H1 (cell line): ENCODE data around the gene CRADD. TPM values are rescaled to one million over a fixed set of nuclear protein-coding genes. Genes with fewer than 3 reads are reported as not detected.

Experiments used
- CTCF ChIA-PET: fragments of 300-600 bp; sonication (Branson Sonifier 250); formaldehyde crosslinking; loops from one replicate; lab custom pipeline; 2021; ENCODE audit not compliant: partially characterized antibody; lab: Charles Lee
- POLR2A ChIA-PET: fragments of 300-600 bp; sonication (Branson Sonifier 250); formaldehyde crosslinking; loops from one replicate; lab custom pipeline; 2021; ENCODE audit warnings: inconsistent platforms; ENCODE audit not compliant: partially characterized antibody; lab: Charles Lee
- DNase-seq, 2 experiments: peaks; one replicate each; pipeline versions ENCODE4 v3.0.0 to v3.0.0-alpha.2; 2010 to 2022; ENCODE audit warnings: low spot score in 2 of 2, low read depth in 1 of 2, mixed read lengths in 1 of 2
- FAIRE-seq: peaks from 2 replicates; lab custom pipeline; 2011; peaks lifted over from hg19 to GRCh38; lab: Jason Lieb, UNC
- H2AFZ ChIP-seq: 2 replicates; pipeline ENCODE4 v1.8.1; 2012; ENCODE audit warnings: low read length, inconsistent platforms
- H2AK5ac ChIP-seq: 2 replicates; pipeline ENCODE4 v1.6.1; 2013; ENCODE audit warnings: low read depth, low read length
- H2BK120ac ChIP-seq: replicated peaks from 2 replicates; pipeline ENCODE3; 2013; ENCODE audit warnings: low read depth, low read length, inconsistent platforms
- H2BK12ac ChIP-seq: 2 replicates; pipeline ENCODE4 v1.6.1; 2013; ENCODE audit warnings: low read depth, low read length
- H2BK15ac ChIP-seq: 2 replicates; pipeline ENCODE4 v1.6.1; 2013; ENCODE audit warnings: low read length
- H2BK20ac ChIP-seq: 2 replicates; pipeline ENCODE4 v1.6.1; 2013; ENCODE audit warnings: low read length
- H2BK5ac ChIP-seq: 2 replicates; pipeline ENCODE4 v1.6.1; 2013; ENCODE audit warnings: low read depth, low read length
- H3K14ac ChIP-seq: 2 replicates; pipeline ENCODE4 v1.6.1; 2013; ENCODE audit warnings: inconsistent platforms; ENCODE audit not compliant: insufficient read length
- H3K18ac ChIP-seq: 2 replicates; pipeline ENCODE4 v1.6.1; 2013; ENCODE audit warnings: low read length; ENCODE audit errors: extremely low read depth
- H3K23ac ChIP-seq: 2 replicates; pipeline ENCODE4 v1.6.1; 2013; ENCODE audit warnings: inconsistent platforms; ENCODE audit not compliant: insufficient read length
- H3K23me2 ChIP-seq: 2 replicates; pipeline ENCODE4 v1.6.1; 2013; ENCODE audit warnings: low read depth, low read length
- H3K27ac ChIP-seq: 2 replicates; pipeline ENCODE4 v1.6.1; 2011; ENCODE audit warnings: low read depth, low read length, inconsistent platforms
- H3K27me3 ChIP-seq, 4 experiments: replicated peaks in 1 of 4; 1 replicate in 1 of 4; 2 replicates in 3 of 4; pipeline versions ENCODE4 v1.6.1 to v1.8.1; 2011 to 2013; ENCODE audit warnings: low read length in 3 of 4, mild to moderate bottlenecking in 3 of 4, inconsistent platforms in 2 of 4, mixed read lengths in 2 of 4, moderate library complexity in 1 of 4; ENCODE audit not compliant: control insufficient read depth in 3 of 4, insufficient read depth in 3 of 4; ENCODE audit errors: extremely low read depth in 1 of 4
- H3K36me3 ChIP-seq, 4 experiments: 2 replicates each; pipeline versions ENCODE4 v1.6.1 to v1.8.1; 2011 to 2013; ENCODE audit warnings: mild to moderate bottlenecking in 4 of 4, low read length in 3 of 4, moderate library complexity in 2 of 4, control low read depth in 1 of 4, inconsistent platforms in 1 of 4; ENCODE audit not compliant: insufficient read depth in 4 of 4, control insufficient read depth in 2 of 4
- H3K4ac ChIP-seq: replicated peaks from 2 replicates; pipeline ENCODE3; 2013; ENCODE audit warnings: low read length, low read depth, mixed read lengths, inconsistent platforms; ENCODE audit not compliant: insufficient read length
- H3K4me1 ChIP-seq, 4 experiments: replicated peaks in 1 of 4; 1 replicate in 1 of 4; 2 replicates in 3 of 4; pipeline versions ENCODE4 v1.6.1 to v1.8.1; 2011 to 2013; ENCODE audit warnings: low read length in 3 of 4, inconsistent platforms in 2 of 4, mixed read lengths in 1 of 4; ENCODE audit not compliant: insufficient read depth in 4 of 4, control insufficient read depth in 3 of 4
- H3K4me2 ChIP-seq, 2 experiments: 2 replicates each; pipeline versions ENCODE4 v1.6.1 to v1.8.1; 2011 to 2013; ENCODE audit warnings: low read depth in 2 of 2, low read length in 2 of 2, control low read depth in 1 of 2, inconsistent platforms in 1 of 2, mild to moderate bottlenecking in 1 of 2; ENCODE audit not compliant: insufficient read depth in 1 of 2
- H3K4me3 ChIP-seq, 4 experiments: fragments of 200-600, 300-600 bp in 1 of 4; sonication (generic), shearing (Covaris generic), sonication (Bioruptor Twin) in 1 of 4; 2 replicates each; pipeline versions ENCODE4 v1.5.1 to v1.8.1; 2011 to 2016; ENCODE audit warnings: low read length in 4 of 4, low read depth in 3 of 4, control low read depth in 2 of 4, inconsistent platforms in 2 of 4, mild to moderate bottlenecking in 2 of 4, mixed read lengths in 1 of 4, moderate library complexity in 1 of 4; ENCODE audit not compliant: insufficient read depth in 2 of 4; ENCODE audit errors: extremely low read depth in 1 of 4
- H3K56ac ChIP-seq: replicated peaks from 2 replicates; pipeline ENCODE3; 2013; ENCODE audit warnings: low read depth, mild to moderate bottlenecking, mixed read lengths, low read length, inconsistent platforms; ENCODE audit not compliant: insufficient read length
- H3K79me1 ChIP-seq: 2 replicates; pipeline ENCODE4 v1.6.1; 2013; ENCODE audit warnings: low read depth, low read length, control low read depth
- H3K79me2 ChIP-seq, 2 experiments: 2 replicates each; pipeline versions ENCODE4 v1.6.1 to v1.8.1; 2012 to 2013; ENCODE audit warnings: low read length in 2 of 2, mild to moderate bottlenecking in 2 of 2, inconsistent platforms in 1 of 2; ENCODE audit not compliant: insufficient read depth in 2 of 2, control insufficient read depth in 1 of 2
- H3K9ac ChIP-seq, 4 experiments: replicated peaks in 1 of 4; 1 replicate in 1 of 4; 2 replicates in 3 of 4; pipeline versions ENCODE4 v1.6.1 to v1.8.1; 2011 to 2013; ENCODE audit warnings: low read depth in 3 of 4, low read length in 3 of 4, control low read depth in 2 of 4, mild to moderate bottlenecking in 2 of 4, moderate library complexity in 2 of 4, inconsistent platforms in 1 of 4; ENCODE audit errors: extremely low read depth in 1 of 4
- H3K9me3 ChIP-seq, 2 experiments: 2 replicates each; pipeline versions ENCODE4 v1.6.1 to v1.8.1; 2012 to 2013; ENCODE audit warnings: mild to moderate bottlenecking in 2 of 2, moderate library complexity in 2 of 2, control low read depth in 1 of 2, inconsistent platforms in 1 of 2, low read depth in 1 of 2, low read length in 1 of 2, mixed read lengths in 1 of 2; ENCODE audit not compliant: insufficient read depth in 2 of 2
- H4K20me1 ChIP-seq, 2 experiments: replicated peaks in 1 of 2; 2 replicates each; pipeline versions ENCODE3 to v1.8.1; 2011 to 2013; ENCODE audit warnings: inconsistent platforms in 2 of 2, low read length in 2 of 2, mild to moderate bottlenecking in 1 of 2; ENCODE audit not compliant: insufficient read depth in 2 of 2, control insufficient read depth in 1 of 2
- H4K5ac ChIP-seq: 2 replicates; pipeline ENCODE4 v1.6.1; 2013; ENCODE audit warnings: low read length, low read depth, mixed read lengths, inconsistent platforms; ENCODE audit not compliant: insufficient read length
- H4K8ac ChIP-seq: 2 replicates; pipeline ENCODE4 v1.8.0; 2013; ENCODE audit warnings: mild to moderate bottlenecking, moderate library complexity, low read length, inconsistent platforms; ENCODE audit not compliant: insufficient read depth; ENCODE audit errors: extremely low read depth
- H4K91ac ChIP-seq: replicated peaks from 2 replicates; pipeline ENCODE3; 2013; ENCODE audit warnings: low read length, mixed read lengths, inconsistent platforms; ENCODE audit not compliant: insufficient read length
- ASH2L ChIP-seq: fragments of 200-600, 300-600 bp; sonication (generic); IDR thresholded peaks from one replicate; pipeline ENCODE4 v1.7.1; 2017; ENCODE audit warnings: low read length
- CBX5 ChIP-seq: fragments of 300-800, 300-1000 bp; sonication (generic); IDR thresholded peaks from 2 replicates; pipeline ENCODE4 v1.7.1; 2016; ENCODE audit warnings: antibody characterized with exemption, low read length, low read depth
- CBX8 ChIP-seq: fragments of 300-800, 300-1000 bp; sonication (generic); IDR thresholded peaks from 2 replicates; pipeline ENCODE4 v1.7.1; 2016; ENCODE audit warnings: low read depth, low read length, borderline replicate concordance
- CEBPB ChIP-seq: IDR thresholded peaks from 2 replicates; pipeline ENCODE4 v1.6.1; 2012; ENCODE audit warnings: low read depth, low read length
- E2F6 ChIP-seq: IDR thresholded peaks from 2 replicates; pipeline ENCODE4 v1.6.1; 2012; ENCODE audit warnings: inconsistent platforms
- GTF2F1 ChIP-seq: IDR thresholded peaks from 2 replicates; pipeline ENCODE4 v1.6.1; 2012; ENCODE audit warnings: low read depth, low read length, improper control_type of control experiment, borderline replicate concordance
- JUN ChIP-seq: IDR thresholded peaks from 2 replicates; pipeline ENCODE4 v1.6.1; 2011; ENCODE audit warnings: low read depth, mild to moderate bottlenecking, improper control_type of control experiment, low read length
- NRF1 ChIP-seq: IDR thresholded peaks from 2 replicates; pipeline ENCODE4 v1.6.1; 2011; ENCODE audit warnings: mild to moderate bottlenecking, low read depth, low read length, improper control_type of control experiment
- POLR2A ChIP-seq, 2 experiments: IDR thresholded peaks; 1 replicate in 1 of 2; 2 replicates in 1 of 2; pipeline ENCODE4 v1.6.1; 2011; ENCODE audit warnings: low read depth in 2 of 2, low read length in 2 of 2, mild to moderate bottlenecking in 2 of 2; ENCODE audit errors: control extremely low read depth in 1 of 2
- SIN3A ChIP-seq, 2 experiments: IDR thresholded peaks in 1 of 2; conservative IDR thresholded peaks in 1 of 2; 2 replicates each; pipeline ENCODE4 v1.6.1; 2011 to 2012; ENCODE audit warnings: low read length in 2 of 2, improper control_type of control experiment in 1 of 2, low read depth in 1 of 2, mild to moderate bottlenecking in 1 of 2
- SP1 ChIP-seq: IDR thresholded peaks from 2 replicates; pipeline ENCODE4 v1.6.1; 2011; ENCODE audit warnings: low read depth, low read length
- TAF1 ChIP-seq: IDR thresholded peaks from 2 replicates; pipeline ENCODE4 v1.6.1; 2011; ENCODE audit warnings: mild to moderate bottlenecking, low read depth, low read length
- WGBS, 2 experiments: shearing (Covaris generic) in 1 of 2; methylation state at CpG; one replicate each; pipeline versions ENCODE4 v1.1.6 to v1.1.7; 2013 to 2015; ENCODE audit warnings: low lambda C conversion rate in 2 of 2, mixed read lengths in 2 of 2, inconsistent platforms in 1 of 2, low coverage in 1 of 2, missing lambda C conversion rate in 1 of 2; ENCODE audit not compliant: insufficient replicate concordance in 2 of 2, insufficient coverage in 1 of 2, insufficient read length in 1 of 2; ENCODE audit errors: extremely low coverage in 1 of 2, missing lambda C conversion rate in 1 of 2; 5-methylcytosine and 5-hydroxymethylcytosine counted together
- polyA plus RNA-seq, 7 experiments: library from polyadenylated mRNA; depleted of rRNA in 3 of 7; stranded (reverse) in 5 of 7; unstranded in 2 of 7; fragments of >200 nt in 5 of 7; fragments of 200-250 nt in 2 of 7; gene quantifications; 1 replicate in 5 of 7; 2 replicates in 1 of 7; 4 replicates in 1 of 7; pipeline versions ENCODE4 v1.2.1 to v1.2.3, GENCODE V29; 2011 to 2013; ENCODE audit warnings: missing spikeins in 2 of 7, mixed read lengths in 2 of 7
- total RNA-seq: library from RNA; stranded (reverse); fragmentation: NEBNext Ultra II Directional; extraction: Animal tissue kit (Norgen Biotek cat#: 25700); gene quantifications from 2 replicates; pipeline ENCODE4 v1.2.1, GENCODE V29; 2021

CRADD gene
- total and polyA plus RNA-seq, 2 of the 8 experiments (the other 6 are each of a cell fraction or from before 2014, with no cell fraction given), result 8.1 to 15.4 TPM

- H2BK12ac ChIP-seq, result no peak overlapping the region
- no peaks in the 10 kb centered on the region for H3K9me3 ChIP-seq
- no peak overlapping the region for H3K4ac ChIP-seq
- peaks cover 3% of the 10 kb centered on the region for H3K23me2 ChIP-seq
- no peaks in the 10 kb centered on the region for H4K20me1 ChIP-seq
- no peak overlapping the region for H2AFZ ChIP-seq
- CTCF ChIA-PET, result interaction anchor here (0.9 to 1.7 kb wide), 10 partner anchors 9 to 360 kb away, joined by 3 to 9 read pairs (median 3); partner anchors contain the start of gene SOCS2
- peak overlapping the region; percentile 4 for H3K14ac ChIP-seq
- 0 out of 2 replicates have a peak overlapping the region, but pooled peaks have one; percentile 44 for H3K18ac ChIP-seq
- no peaks in the 10 kb centered on the region for H3K36me3 ChIP-seq
- H4K91ac ChIP-seq, result peak overlapping the region; percentile 34
- no peak overlapping the region for H2AK5ac ChIP-seq
- peak overlapping the region; percentile 87; the same call in 1 of the 2 replicates for H3K27ac ChIP-seq
- no peak overlapping the region; the same call in 1 of the 2 replicates for H2BK20ac ChIP-seq
- FAIRE-seq (peak; percentile 91), DNase-seq (peak; percentile 57 to 73)
- H3K9ac ChIP-seq, result peak overlapping the region in 2 of 4 experiments; percentile 24 to 25; a peak in 1 of 7 replicates
- H3K79me2 ChIP-seq, result no peaks in the 10 kb centered on the region
- no peaks in the 10 kb centered on the region for H3K27me3 ChIP-seq
- H4K5ac ChIP-seq, result peak overlapping the region; percentile 41
- 0 out of 2 replicates have a peak overlapping the region, but pooled peaks have one; percentile 64 for H2BK5ac ChIP-seq
- no peak overlapping the region for H3K23ac ChIP-seq
- H4K8ac ChIP-seq, result no peak overlapping the region
- H3K79me1 ChIP-seq, result no peaks in the 10 kb centered on the region
- H2BK15ac ChIP-seq, result no peak overlapping the region
- no peak overlapping the region for H3K56ac ChIP-seq
- H2BK120ac ChIP-seq, result peak overlapping the region; percentile 44
- peaks cover 0 to 17% (median 12%) of the 10 kb centered on the region in 4 experiments; a peak in 4 of 7 replicates for H3K4me1 ChIP-seq
- peak overlapping the region; percentile 6 to 68 (median 44); a peak in 5 of 8 replicates for H3K4me3 ChIP-seq
- peak overlapping the region; percentile 76 to 98; a peak in 3 of 4 replicates for H3K4me2 ChIP-seq
- POLR2A ChIA-PET, result interaction anchor here (0.5 to 3.8 kb wide), 15 partner anchors 11 to 414 kb away, joined by 3 to 37 read pairs (median 4); partner anchors contain the start of genes CRADD and SOCS2
- WGBS, 2 experiments, result 9% methylated on average over 10 of the region's 10 CpGs; no CpG with 5 or more reads in 1 of the 2 experiments
- TF ChIP-seq TAF1 (peak; percentile 80), JUN (no peak), SP1 (peak; percentile 69), POLR2A (IDR thresholded peaks at IDR 0.05; ENCODE audit: control extremely low read depth in 1 of 2, low read depth in 2 of 2, low read length in 2 of 2) (peak; percentile 58 to 82), SIN3A (conservative IDR thresholded peaks at IDR 0.05 in 1 of 2, IDR thresholded peaks at IDR 0.05 in 1 of 2; ENCODE audit: low read depth in 1 of 2, low read length in 2 of 2) (0 out of 4 replicates have a peak, but pooled peaks of 1 of the 2 experiments have one; percentile 91), CBX8 (no peak), CEBPB (no peak), E2F6 (no peak), NRF1 (no peak), CBX5 (no peak), ASH2L (no peak), GTF2F1 (no peak; the same call in 1 of the 2 replicates)
These were observed 64.5 kb downstream of the CRADD start for GRCh38 chr12:93741659-93742109.
